Bone marrow (tissue), 2 donors: Measurements from ENCODE around the gene EDEM2.
"Not testable (repeated sequence)": the region's sequence is repeated elsewhere in the genome, so short reads cannot be mapped to it uniquely, and the experiment has no call there.

Source experiments
- DNase-seq, 2 donors: peaks; one replicate each; lab custom pipeline; 2025; lab: John Stamatoyannopoulos, UW

EDEM2 gene

GRCh38 chr20:35087355-35087754, 59.8 kb downstream of the EDEM2 start:
- no peak for DNase-seq

GRCh38 chr20:35085477-35086225, 61.5 kb downstream of the EDEM2 start:
- no peak for DNase-seq

GRCh38 chr20:35084998-35085397, 62.1 kb downstream of the EDEM2 start:
- no peak for DNase-seq

GRCh38 chr20:35080348-35080642, 66.8 kb downstream of the EDEM2 start:
- DNase-seq = not testable (repeated sequence)

- DNase-seq = no peak
These were observed 67.4 kb downstream of the EDEM2 start for GRCh38 chr20:35079472-35080347.

GRCh38 chr20:35077872-35078271, 69.3 kb downstream of the EDEM2 start:
- no peak for DNase-seq

GRCh38 chr20:35077341-35077740, 69.8 kb downstream of the EDEM2 start:
- DNase-seq = no peak

GRCh38 chr20:35071436-35072153, 75.5 kb downstream of the EDEM2 start:
- DNase-seq = not testable (repeated sequence)

GRCh38 chr20:35066194-35066593, 80.9 kb downstream of the EDEM2 start:
- no peak for DNase-seq
